Heart right ventricle (tissue), 16 donors: ENCODE measurements around the gene FLAD1. TPM values are rescaled to one million over a fixed set of nuclear protein-coding genes. Genes with fewer than 3 reads are reported as not detected.
A peak's percentile ranks its signal among the peaks of the same experiment; 100 is the strongest.

Experiments
- ATAC-seq, 8 donors: fragments of 200-7000 bp; cut with Tn5 transposase; one replicate each; pipeline ENCODE4 v1.9.1; 2020; ENCODE audit warnings: mild to moderate bottlenecking in 8 of 8, moderate library complexity in 8 of 8, moderate number of reproducible peaks in 1 of 8
- DNase-seq, 2 donors: peaks; one replicate each; pipeline ENCODE4 v3.0.0-alpha.2; 2020
- H3K27ac ChIP-seq, 10 donors: fragments of 200-600 bp; sonication (generic) in 2 of 10; one replicate each; pipeline versions ENCODE4 v1.5.0 to v1.8.0; 2020 to 2022; ENCODE audit warnings: mild to moderate bottlenecking in 3 of 10
- H3K27me3 ChIP-seq, 7 donors: fragments of 200-600 bp; one replicate each; pipeline ENCODE4 v1.8.0; 2021 to 2022; ENCODE audit warnings: mild to moderate bottlenecking in 2 of 7
- H3K36me3 ChIP-seq, 9 donors: fragments of 200-600 bp; sonication (generic) in 1 of 9; one replicate each; pipeline versions ENCODE4 v1.5.0 to v1.8.0; 2020 to 2022; ENCODE audit warnings: mild to moderate bottlenecking in 2 of 9
- H3K4me1 ChIP-seq, 9 donors: fragments of 200-600 bp; sonication (generic) in 1 of 9; one replicate each; pipeline versions ENCODE4 v1.5.0 to v1.8.0; 2020 to 2022; ENCODE audit warnings: mild to moderate bottlenecking in 4 of 9
- H3K4me3 ChIP-seq, 10 donors: fragments of 200-600 bp; sonication (generic) in 2 of 10; one replicate each; pipeline versions ENCODE4 v1.5.0 to v1.8.0; 2020 to 2022; ENCODE audit warnings: mild to moderate bottlenecking in 7 of 10, moderate library complexity in 2 of 10
- H3K9me3 ChIP-seq, 11 donors: fragments of 200-600 bp in 10 of 11; sonication (generic) in 2 of 11; one replicate each; pipeline versions ENCODE4 v1.5.0 to v1.8.0; 2013 to 2022; ENCODE audit warnings: mild to moderate bottlenecking in 2 of 11, control low read depth in 1 of 11, moderate library complexity in 1 of 11
- CTCF ChIP-seq, 9 donors: fragments of 200-600 bp; sonication (generic) in 2 of 9; IDR thresholded peaks; one replicate each; pipeline versions ENCODE4 v1.5.0 to v1.8.0; 2021 to 2022; ENCODE audit warnings: antibody characterized with exemption in 9 of 9, mild to moderate bottlenecking in 5 of 9, moderate library complexity in 1 of 9
- WGBS, 2 donors: extraction: QIAGEN DNeasy Blood & Tissue Kit; methylation state at CpG; one replicate each; pipeline ENCODE4 v1.1.7; 2013; ENCODE audit warnings: inconsistent platforms in 1 of 2; 5-methylcytosine and 5-hydroxymethylcytosine counted together
- intact Hi-C, 10 donors: fragments of 100-400 bp; cut with DNase I; formaldehyde crosslinking; loops; one replicate each; pipeline versions ENCODE4 v1.11.1 to v1.14.2; 2022
- polyA plus RNA-seq, 2 donors: library from polyadenylated mRNA; stranded (reverse); fragments of 200-250 nt; gene quantifications; one replicate each; pipeline ENCODE4 v1.2.3, GENCODE V29; 2013
- total RNA-seq, 10 donors: library from RNA; stranded (reverse); fragmentation: NEBNext Ultra II Directional in 3 of 10; extraction: Animal tissue kit (Norgen Biotek cat#: 25700) in 3 of 10; gene quantifications; one replicate each; pipeline versions ENCODE4 v1.2.1 to v1.2.4, GENCODE V29; 2021 to 2023
- donor health status: Arrhythmogenic right ventricular cardiomyopathy.
- donor health status: ischemic (EF 13 %, LVEDD 7.1; RV severe dilation, severe dysfunction).
- donor health status: healthy with polysubstance abuse.
- donor health status: DM: no; HTN: yes; CAD: no.
- donor health status: DM: no; HTN: no; CAD: no.
- donor health status: ischemic (EF 25% LVEDD 6.9; RV normal size, moderate dysfunction).
- donor health status: ischemic (EF 25% LVEDD 5.7; RV mildly dilated, moderate dysfunction).
- donor health status: healthy.
- donor health status: DM: yes; HTN: yes; CAD: no.
- donor health status: Ischemic cardiomyopathy.
- donor health status: ischemic (EF 35%, LVEDD 5.7; RV mildly dilated, moderate dysfunction).
- donor health status: nonischemic (EF 11% LVEDD 7.7; RV severe dilation, severe dysfunction).
- donor health status: DM: yes; HTN: yes; CAD: no.
- donor health status: PGD.
- donor health status: ischemic (EF 29% LVEDD 5.4; RV normal size, mild dysfunction).
- donor health status: nonischemic (EF 23%, LVEDD 6.1; RV moderate dilation, normal function).

Gene FLAD1
- total and polyA plus RNA-seq, 12 donors, result 20.1 to 41.6 (median 25.0) TPM

- peak overlapping the region in 8 of 10 donors; percentile 17 to 78 (median 36) for H3K27ac ChIP-seq
- H3K9me3 ChIP-seq, result no peaks in the 10 kb centered on the region
- DNase-seq, result peak in 1 of 2 donors; percentile 34
- intact Hi-C loops, result no loop called here
- H3K4me3 ChIP-seq, result no peak overlapping the region
- TF ChIP-seq CTCF (IDR thresholded peaks at IDR 0.05), result peak; percentile 52 to 83 (median 76)
- ATAC-seq, result peak in 6 of 8 donors; percentile 30 to 60 (median 54)
- no peaks in the 10 kb centered on the region for H3K27me3 ChIP-seq
- 46 to 52% methylated on average over 6 of the region's 6 CpGs for WGBS, 2 donors
- peaks cover 0 to 52% (median 33%) of the 10 kb centered on the region in 9 donors for H3K4me1 ChIP-seq
- H3K36me3 ChIP-seq, result peaks cover 0 to 40% (median 7%) of the 10 kb centered on the region in 9 donors
Measured at GRCh38 chr1:154943649-154944400, 39.3 kb upstream of the FLAD1 start.

- ATAC-seq (peak in 2 of 8 donors; percentile 8 to 17), DNase-seq (peak in 1 of 2 donors; percentile 43)
- H3K4me1 ChIP-seq, result peaks cover 0 to 51% (median 33%) of the 10 kb centered on the region in 9 donors
- H3K27me3 ChIP-seq, result no peaks in the 10 kb centered on the region
- 48% methylated on average over 9 of the region's 9 CpGs for WGBS, 2 donors
- TF ChIP-seq CTCF (IDR thresholded peaks at IDR 0.05), result no peak
- intact Hi-C loops, result no loop called here
- H3K36me3 ChIP-seq, result peaks cover 0 to 43% (median 7%) of the 10 kb centered on the region in 9 donors
- H3K4me3 ChIP-seq, result no peak overlapping the region
- H3K9me3 ChIP-seq, result no peaks in the 10 kb centered on the region
- H3K27ac ChIP-seq, result peak overlapping the region in 8 of 10 donors; percentile 17 to 78 (median 36)
Measured at GRCh38 chr1:154944401-154945159, 38.6 kb upstream of the FLAD1 start.

GRCh38 chr1:154945160-154945961 is 37.8 kb upstream of the FLAD1 start:
- Histone ChIP-seq H3K36me3 (peaks cover 0 to 50% (median 7%) of the 10 kb centered on the region in 9 donors), H3K9me3 (no peaks in the 10 kb centered on the region), H3K27me3 (no peaks in the 10 kb centered on the region), H3K27ac (peak overlapping the region in 5 of 10 donors; percentile 15 to 60 (median 34)), H3K4me1 (peaks cover 0 to 47% (median 27%) of the 10 kb centered on the region in 9 donors), H3K4me3 (no peak overlapping the region)
- 85 to 90% methylated on average over 15 of the region's 15 CpGs for WGBS, 2 donors
- no peak for TF ChIP-seq CTCF (IDR thresholded peaks at IDR 0.05)
- DNase-seq (no peak), ATAC-seq (no peak)
- intact Hi-C loops, result no loop called here
